Mesenchymal stem cell (in vitro differentiated cells and primary cell): ENCODE measurements around the gene SDR42E1.
"Not testable (repeated sequence)": the region's sequence is repeated elsewhere in the genome, so short reads cannot be mapped to it uniquely, and the experiment has no call there.

Source experiments
- DNase-seq: peaks from one replicate; pipeline ENCODE4 v3.0.0-alpha.2; 2013
- H2AFZ ChIP-seq: one replicate; pipeline ENCODE4 v1.6.1; 2013; ENCODE audit warnings: low read depth, mild to moderate bottlenecking, control low read depth, inconsistent platforms, low read length, moderate library complexity
- H2AK5ac ChIP-seq: 2 replicates; pipeline ENCODE4 v1.6.1; 2013; ENCODE audit warnings: low read length, moderate library complexity, mild to moderate bottlenecking, inconsistent platforms; ENCODE audit not compliant: severe bottlenecking
- H2BK120ac ChIP-seq: one replicate; pipeline ENCODE4 v1.6.1; 2013; ENCODE audit warnings: low read depth, mild to moderate bottlenecking, inconsistent platforms, low read length, moderate library complexity
- H2BK12ac ChIP-seq, 2 experiments: one replicate each; pipeline ENCODE4 v1.6.1; 2013; ENCODE audit warnings: inconsistent platforms in 2 of 2, low read length in 2 of 2, mild to moderate bottlenecking in 2 of 2, moderate library complexity in 2 of 2, control low read depth in 1 of 2
- H2BK15ac ChIP-seq: one replicate; pipeline ENCODE4 v1.6.1; 2013; ENCODE audit warnings: mild to moderate bottlenecking, low read depth, inconsistent platforms; ENCODE audit not compliant: poor library complexity, severe bottlenecking
- H2BK5ac ChIP-seq: 2 replicates; pipeline ENCODE4 v1.6.1; 2013; ENCODE audit warnings: low read depth, mild to moderate bottlenecking, low read length, control low read depth, inconsistent platforms; ENCODE audit not compliant: poor library complexity, severe bottlenecking
- H3K14ac ChIP-seq, 2 experiments: one replicate each; pipeline ENCODE4 v1.6.1; 2013; ENCODE audit warnings: inconsistent platforms in 2 of 2, low read length in 2 of 2, control low read depth in 1 of 2, mild to moderate bottlenecking in 1 of 2, moderate library complexity in 1 of 2
- H3K18ac ChIP-seq, 2 experiments: one replicate each; pipeline ENCODE4 v1.6.1; 2013; ENCODE audit warnings: inconsistent platforms in 2 of 2, low read length in 2 of 2, control low read depth in 1 of 2, low read depth in 1 of 2, mild to moderate bottlenecking in 1 of 2
- H3K23ac ChIP-seq, 2 experiments: one replicate each; pipeline ENCODE4 v1.6.1; 2013; ENCODE audit warnings: inconsistent platforms in 2 of 2, low read length in 2 of 2, mild to moderate bottlenecking in 2 of 2, moderate library complexity in 2 of 2, control low read depth in 1 of 2
- H3K27ac ChIP-seq: 2 replicates; pipeline ENCODE4 v1.5.1; 2013; ENCODE audit warnings: mild to moderate bottlenecking, moderate library complexity, low read length, control low read depth, inconsistent platforms; ENCODE audit not compliant: poor library complexity, severe bottlenecking
- H3K27me3 ChIP-seq, 2 experiments: 2 replicates each; pipeline versions ENCODE4 v1.6.1 to v1.7.0; 2013; ENCODE audit warnings: low read length in 2 of 2, mild to moderate bottlenecking in 2 of 2, moderate library complexity in 2 of 2, control low read depth in 1 of 2, inconsistent platforms in 1 of 2; ENCODE audit not compliant: control insufficient read depth in 1 of 2, insufficient read depth in 1 of 2
- H3K36me3 ChIP-seq, 2 experiments: 2 replicates each; pipeline versions ENCODE4 v1.6.1 to v1.7.0; 2013; ENCODE audit warnings: low read length in 2 of 2, control low read depth in 1 of 2, inconsistent platforms in 1 of 2, low read depth in 1 of 2, mild to moderate bottlenecking in 1 of 2; ENCODE audit not compliant: insufficient read depth in 2 of 2, control insufficient read depth in 1 of 2
- H3K4ac ChIP-seq, 2 experiments: one replicate each; pipeline ENCODE4 v1.6.1; 2013; ENCODE audit warnings: inconsistent platforms in 2 of 2, low read length in 2 of 2, mild to moderate bottlenecking in 2 of 2, moderate library complexity in 2 of 2, control low read depth in 1 of 2, low read depth in 1 of 2
- H3K4me1 ChIP-seq: 2 replicates; pipeline ENCODE4 v1.6.1; 2013; ENCODE audit warnings: low read depth, low read length, control low read depth; ENCODE audit not compliant: control insufficient read depth, insufficient read depth
- H3K4me2 ChIP-seq: 2 replicates; pipeline ENCODE4 v1.6.1; 2013; ENCODE audit warnings: low read length, mild to moderate bottlenecking, inconsistent platforms; ENCODE audit not compliant: poor library complexity, severe bottlenecking
- H3K4me3 ChIP-seq, 2 experiments: 2 replicates each; pipeline versions ENCODE4 v1.5.1 to v1.7.0; 2013; ENCODE audit warnings: low read length in 2 of 2, mild to moderate bottlenecking in 2 of 2, control low read depth in 1 of 2, low read depth in 1 of 2; ENCODE audit not compliant: insufficient read depth in 1 of 2
- H3K79me1 ChIP-seq: replicated peaks from 2 replicates; pipeline ENCODE4 v1.6.1; 2013; ENCODE audit warnings: mild to moderate bottlenecking, control low read depth, low read length, inconsistent platforms; ENCODE audit not compliant: poor library complexity, severe bottlenecking
- H3K9ac ChIP-seq: 2 replicates; pipeline ENCODE4 v1.7.0; 2013; ENCODE audit warnings: mild to moderate bottlenecking, low read length, moderate library complexity
- H3K9me3 ChIP-seq: 2 replicates; pipeline ENCODE4 v1.7.0; 2013; ENCODE audit warnings: mild to moderate bottlenecking, low read length; ENCODE audit not compliant: control insufficient read depth
- H4K8ac ChIP-seq: one replicate; pipeline ENCODE4 v1.6.1; 2013; ENCODE audit warnings: inconsistent platforms, mild to moderate bottlenecking, low read length, moderate library complexity
- H4K91ac ChIP-seq: one replicate; pipeline ENCODE4 v1.6.1; 2013; ENCODE audit warnings: mild to moderate bottlenecking, low read length, inconsistent platforms
- WGBS: methylation state at CpG from one replicate; pipeline ENCODE4 v1.1.7; 2013; ENCODE audit warnings: mixed read lengths; 5-methylcytosine and 5-hydroxymethylcytosine counted together

The SDR42E1 gene

DNA sequence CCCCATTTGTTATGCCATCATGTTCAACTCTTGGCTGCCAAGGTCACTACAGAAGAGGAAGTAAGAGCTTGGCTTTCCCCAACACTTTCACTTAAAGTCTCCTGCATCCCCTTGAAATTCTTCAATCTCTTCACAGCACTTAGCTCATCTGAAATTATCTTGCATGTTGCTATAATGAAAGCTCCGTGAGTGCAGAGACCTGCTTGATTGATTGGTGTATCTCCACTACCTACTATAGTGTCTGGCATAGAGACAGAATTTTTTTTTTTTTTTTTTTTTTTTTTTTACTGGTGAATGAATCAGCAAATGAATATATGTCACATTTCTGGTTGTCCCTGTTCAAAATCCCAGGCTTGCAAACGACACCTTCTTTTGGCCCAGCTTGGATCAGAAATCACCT lies 1.9 kb upstream of the SDR42E1 start:
- Histone ChIP-seq H3K18ac (no peak overlapping the region), H3K4me2 (no peak overlapping the region)
- 40% methylated on average over 1 of the region's 2 CpGs for WGBS

GRCh38 chr16:82010649-82011048 lies 621 bp downstream of the SDR42E1 start:
- Histone ChIP-seq H3K4me1 (no peaks in the 10 kb centered on the region), H3K4ac (no peak overlapping the region), H3K27me3 (peaks cover 6 to 22% of the 10 kb centered on the region in 2 experiments), H2AK5ac (no peak overlapping the region), H3K18ac (no peak overlapping the region), H3K23ac (no peak overlapping the region), H3K9ac (no peak overlapping the region), H2BK12ac (no peak overlapping the region), H2BK120ac (no peak overlapping the region), H3K4me2 (no peak overlapping the region), H4K91ac (no peak overlapping the region), H2BK5ac (no peak overlapping the region), H2AFZ (no peak overlapping the region), H3K79me1 (no peaks in the 10 kb centered on the region), H2BK15ac (no peak overlapping the region), H4K8ac (no peak overlapping the region), H3K14ac (no peak overlapping the region), H3K4me3 (peak overlapping the region in 1 of 2 experiments; percentile 32), H3K27ac (no peak overlapping the region), H3K9me3 (peaks cover 21% of the 10 kb centered on the region), H3K36me3 (no peaks in the 10 kb centered on the region)
- WGBS, result 85% methylated on average over 7 of the region's 8 CpGs
- DNase-seq, result no peak

More for the DNA sequence above, 1.9 kb upstream of the SDR42E1 start:
- Histone ChIP-seq H3K23ac (no peak overlapping the region), H3K9ac (no peak overlapping the region), H3K27me3 (peaks cover 6 to 22% of the 10 kb centered on the region in 2 experiments), H2AFZ (no peak overlapping the region), H3K27ac (no peak overlapping the region), H3K79me1 (no peaks in the 10 kb centered on the region), H3K9me3 (peaks cover 21% of the 10 kb centered on the region), H2BK5ac (no peak overlapping the region), H2BK15ac (no peak overlapping the region), H3K14ac (no peak overlapping the region), H3K4ac (no peak overlapping the region), H3K4me1 (no peaks in the 10 kb centered on the region), H2AK5ac (no peak overlapping the region), H4K8ac (no peak overlapping the region), H3K4me3 (no peak overlapping the region), H3K36me3 (no peaks in the 10 kb centered on the region), H2BK12ac (no peak overlapping the region), H4K91ac (no peak overlapping the region), H2BK120ac (no peak overlapping the region)
- no peak for DNase-seq

DNA sequence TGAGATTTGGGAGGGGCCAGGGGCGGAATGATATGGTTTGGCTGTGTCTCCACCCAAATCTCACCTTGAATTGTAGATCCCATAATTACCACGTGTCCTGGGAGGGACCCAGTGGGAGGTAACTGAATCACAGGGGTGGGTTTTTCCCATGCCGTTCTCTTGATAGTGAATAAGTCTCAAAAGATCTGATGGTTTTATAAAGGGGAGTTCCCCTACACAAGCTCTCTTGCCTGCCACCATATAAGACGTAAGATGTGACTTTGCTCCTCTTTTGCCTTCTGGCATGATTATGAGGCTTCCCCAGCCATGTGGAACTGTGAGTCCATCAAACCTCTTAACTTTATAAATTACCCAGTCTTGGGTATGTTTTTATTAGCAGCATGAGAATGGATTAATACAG lies 1.5 kb downstream of the SDR42E1 start:
- H4K91ac ChIP-seq, H2BK15ac ChIP-seq, H3K27ac ChIP-seq, H3K18ac ChIP-seq, H3K14ac ChIP-seq, H3K4me1 ChIP-seq, DNase-seq, H3K4me2 ChIP-seq, H2AFZ ChIP-seq, H3K4me3 ChIP-seq, H3K9ac ChIP-seq, H2BK12ac ChIP-seq, H3K23ac ChIP-seq, H3K36me3 ChIP-seq, H2AK5ac ChIP-seq, H4K8ac ChIP-seq, H2BK120ac ChIP-seq, H2BK5ac ChIP-seq, H3K4ac ChIP-seq, H3K79me1 ChIP-seq: not testable (repeated sequence)
- peaks cover 16% of the 10 kb centered on the region for H3K9me3 ChIP-seq
- WGBS, result 77% methylated on average over 3 of the region's 4 CpGs
- peaks cover 1 to 22% of the 10 kb centered on the region in 2 experiments for H3K27me3 ChIP-seq

DNA sequence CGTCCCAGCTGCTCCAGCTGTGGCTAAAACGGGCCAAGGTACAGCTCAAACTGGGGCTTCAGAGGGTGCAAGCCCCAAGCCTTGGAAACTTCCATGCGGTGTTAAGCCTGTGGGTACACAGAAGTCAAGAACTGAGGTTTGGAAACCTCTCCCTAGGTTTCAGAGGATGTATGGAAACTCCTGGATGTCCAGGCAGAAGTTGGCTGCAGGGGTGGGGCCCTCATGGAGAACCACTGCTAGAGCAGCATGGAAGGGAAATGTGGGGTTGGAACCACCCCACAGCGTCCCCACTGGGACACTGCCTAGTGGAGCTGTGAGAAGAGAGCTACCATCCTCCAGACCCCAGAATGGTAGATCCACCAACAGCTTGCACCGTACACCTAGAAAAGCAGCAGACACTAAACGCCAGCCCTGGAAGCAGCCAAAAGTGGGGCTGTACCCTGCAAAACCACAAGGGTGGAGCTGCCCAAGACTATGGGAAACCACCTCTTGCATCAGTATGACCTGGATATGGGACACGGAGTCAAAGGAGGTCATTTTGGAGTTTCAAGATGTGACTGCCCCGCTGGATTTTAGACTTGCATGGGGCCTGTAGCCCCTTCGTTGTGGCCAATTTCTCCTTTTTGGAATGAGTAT lies 2.2 kb downstream of the SDR42E1 start:
- no peaks in the 10 kb centered on the region for H3K4me1 ChIP-seq
- no peak for DNase-seq
- no peak overlapping the region for H3K18ac ChIP-seq
- no peak overlapping the region for H2BK120ac ChIP-seq
- no peak overlapping the region for H3K27ac ChIP-seq
- no peak overlapping the region for H4K8ac ChIP-seq
- no peaks in the 10 kb centered on the region for H3K36me3 ChIP-seq
- H3K4me3 ChIP-seq, result no peak overlapping the region
- no peak overlapping the region for H4K91ac ChIP-seq
- H3K14ac ChIP-seq, result no peak overlapping the region
- H2BK5ac ChIP-seq, result no peak overlapping the region
- 75% methylated on average over 7 of the region's 9 CpGs for WGBS
- peaks cover 16% of the 10 kb centered on the region for H3K9me3 ChIP-seq
- H2AK5ac ChIP-seq, result no peak overlapping the region
- no peak overlapping the region for H3K9ac ChIP-seq
- H3K23ac ChIP-seq, result no peak overlapping the region
- H2BK12ac ChIP-seq, result no peak overlapping the region
- H3K4ac ChIP-seq, result no peak overlapping the region
- H3K79me1 ChIP-seq, result no peaks in the 10 kb centered on the region
- H2BK15ac ChIP-seq, result no peak overlapping the region
- no peak overlapping the region for H3K4me2 ChIP-seq
- no peak overlapping the region for H2AFZ ChIP-seq
- peaks cover 0 to 25% of the 10 kb centered on the region in 2 experiments for H3K27me3 ChIP-seq
